K562 (cell line): ENCODE results near the gene RAB40B. TPM values are rescaled to one million over a fixed set of nuclear protein-coding genes. Genes with fewer than 3 reads are reported as not detected.
A peak's percentile ranks its signal among the peaks of the same experiment; 100 is the strongest.

Experiments
- CXXC5 ChIP-seq: fragments of 250-450 bp; sonication (Bioruptor Pico); IDR thresholded peaks from 2 replicates; pipeline ENCODE4 v1.8.0; 2022; ENCODE audit warnings: inconsistent platforms, mild to moderate bottlenecking, moderate library complexity
- E2F6 ChIP-seq, 2 experiments: IDR thresholded peaks; 2 replicates each; pipeline ENCODE4 v1.6.1; 2011; ENCODE audit warnings: borderline replicate concordance in 1 of 2, control low read depth in 1 of 2, low read depth in 1 of 2, low read length in 1 of 2, mild to moderate bottlenecking in 1 of 2, mixed read lengths in 1 of 2, moderate library complexity in 1 of 2; ENCODE audit not compliant: insufficient read depth in 1 of 2, insufficient read length in 1 of 2, poor library complexity in 1 of 2, severe bottlenecking in 1 of 2; ENCODE audit errors: extremely low read depth in 1 of 2
- MGA ChIP-seq: fragments of 450-650 bp; IDR thresholded peaks from 2 replicates; pipeline ENCODE4 v1.6.1; 2016; ENCODE audit warnings: mild to moderate bottlenecking, moderate library complexity
- MLX ChIP-seq, 2 experiments: fragments of 450-650 bp in 1 of 2; sonication (generic) in 1 of 2; formaldehyde crosslinking; conservative IDR thresholded peaks; 2 replicates each; pipeline versions ENCODE4 v1.4.0 to v1.8.1; 2020 to 2022; ENCODE audit warnings: mild to moderate bottlenecking in 1 of 2, missing genetic modification reagents in 1 of 2
- PHTF2 ChIP-seq: fragments of 250-450 bp; sonication (Bioruptor Pico); IDR thresholded peaks from 2 replicates; pipeline ENCODE4 v1.5.0; 2021; ENCODE audit warnings: mild to moderate bottlenecking
- RFX1 ChIP-seq: fragments of 450-650 bp; IDR thresholded peaks from 2 replicates; pipeline ENCODE4 v1.6.1; 2016; ENCODE audit warnings: mild to moderate bottlenecking, moderate library complexity
- RHOXF2B ChIP-seq: fragments of 250-450 bp; sonication (Bioruptor Pico); conservative IDR thresholded peaks from 2 replicates; pipeline ENCODE4 v1.5.1; 2021
- SMARCA5 ChIP-seq: fragments of 450-650 bp; IDR thresholded peaks from 2 replicates; pipeline ENCODE4 v1.6.1; 2016
- SMARCE1 ChIP-seq: fragments of 450-650 bp; IDR thresholded peaks from 2 replicates; pipeline ENCODE4 v1.7.1; 2016; ENCODE audit warnings: mild to moderate bottlenecking
- TAL1 ChIP-seq: fragments of 450-650 bp; IDR thresholded peaks from 2 replicates; pipeline ENCODE4 v1.6.1; 2016; ENCODE audit warnings: mild to moderate bottlenecking
- ZNF589 ChIP-seq: fragments of 200-800 bp; sonication (Bioruptor generic); IDR thresholded peaks from 2 replicates; pipeline ENCODE4 v1.6.1; 2016; ENCODE audit warnings: low read depth, missing genetic modification characterization, missing compliant biosample characterization
- polyA plus RNA-seq, 8 experiments: library from polyadenylated mRNA; depleted of rRNA in 4 of 8; stranded (reverse) in 5 of 8; unstranded in 3 of 8; fragments of >200 nt; fragmentation: Nextera tagmentation in 2 of 8; fragmentation: Illumina TruSeq in 1 of 8; extraction: Ambion mirVana in 2 of 8; extraction: Trizol in 1 of 8; gene quantifications; 2 replicates each; pipeline versions ENCODE4 v1.2.1 to v1.2.3, GENCODE V29; 2011 to 2014; ENCODE audit warnings: inconsistent platforms in 1 of 8, missing spikeins in 1 of 8
- total RNA-seq, 7 experiments: library from RNA; depleted of rRNA in 6 of 7; stranded (reverse); fragments of >200 nt in 6 of 7; fragmentation: Illumina TruSeq in 2 of 7; extraction: Trizol in 2 of 7; gene quantifications; 2 replicates each; pipeline versions ENCODE4 v1.2.1 to v1.2.3, GENCODE V29; 2011 to 2021; ENCODE audit warnings: low replicate concordance in 1 of 7

The RAB40B gene
- total and polyA plus RNA-seq, 9 of the 15 experiments (the other 6 are each of a cell fraction or from before 2014, with no cell fraction given): 0.13 to 4.6 (median 1.4) TPM

- TF ChIP-seq MGA (peak; percentile 50), TAL1 (0 out of 2 replicates have a peak, but pooled peaks have one; percentile 22), E2F6 (IDR thresholded peaks at IDR 0.05; ENCODE audit: borderline replicate concordance in 1 of 2, extremely low read depth in 1 of 2, insufficient read depth in 1 of 2, insufficient read length in 1 of 2, low read depth in 1 of 2, low read length in 1 of 2, poor library complexity in 1 of 2, severe bottlenecking in 1 of 2) (no peak), ZNF589 (CRISPR knock-in tag) (peak; percentile 58; the same call in 1 of the 2 replicates), RHOXF2B (CRISPR knock-in tag) (no peak), CXXC5 (CRISPR knock-in tag) (peak; percentile 61), SMARCA5 (peak; percentile 66; the same call in 1 of the 2 replicates), SMARCE1 (peak; percentile 57; the same call in 1 of the 2 replicates), MLX (CRISPR knock-in tag; conservative IDR thresholded peaks at IDR 0.05) (no peak), PHTF2 (CRISPR knock-in tag) (no peak), RFX1 (no peak)
These were observed 87.1 kb downstream of the RAB40B start (continued) for GRCh38 chr17:82611140-82612058.
